Amniotic epithelial cell (primary cell): ENCODE data around the gene UVRAG.
"Not testable (repeated sequence)": the region's sequence is repeated elsewhere in the genome, so short reads cannot be mapped to it uniquely, and the experiment has no call there.

Experiments used
- DNase-seq: peaks from one replicate; pipeline ENCODE4 v3.0.0-alpha.2; 2010; ENCODE audit warnings: low read depth

UVRAG gene

DNA sequence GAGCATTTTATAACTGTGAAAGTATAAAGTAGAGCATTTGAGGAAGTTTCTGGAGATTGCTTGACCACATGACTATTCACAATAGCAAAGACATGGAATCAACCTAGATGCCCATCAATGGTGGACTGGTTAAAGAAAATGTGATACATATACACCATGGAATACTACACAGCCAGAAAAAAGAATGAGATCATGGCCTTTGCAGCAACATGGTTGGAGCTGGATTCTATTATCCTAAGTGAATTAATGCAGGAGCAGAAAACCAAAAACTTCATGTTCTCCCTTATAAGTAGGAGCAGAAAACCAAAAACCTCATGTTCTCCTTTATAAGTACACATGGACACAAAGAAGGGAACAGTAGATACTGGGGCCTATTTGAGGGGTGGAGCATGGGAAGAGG, 30.3 kb downstream of the UVRAG start:
- DNase-seq: no peak

DNA sequence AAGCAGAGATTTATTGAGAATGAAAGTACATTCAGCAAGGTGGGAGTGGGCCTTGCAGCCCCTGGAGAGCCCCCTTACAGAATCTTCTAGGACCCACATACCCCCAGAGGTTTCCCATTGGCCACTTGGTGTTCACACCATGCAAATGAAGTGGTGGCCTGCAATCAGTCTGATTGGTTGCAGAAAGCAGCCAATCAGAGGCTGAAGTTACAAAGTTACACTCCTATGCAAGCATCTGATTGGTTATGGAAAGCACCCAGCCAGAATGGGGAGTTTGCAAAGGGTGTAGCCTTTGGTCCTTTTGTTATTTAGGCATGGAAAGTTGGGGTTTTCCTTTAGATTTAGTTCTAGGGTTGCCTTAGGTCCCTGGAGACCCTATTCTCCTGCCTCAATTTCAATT, 34.9 kb downstream of the UVRAG start:
- DNase-seq: no peak

GRCh38 chr11:75850787-75851186, 35.8 kb downstream of the UVRAG start:
- DNase-seq: no peak

DNA sequence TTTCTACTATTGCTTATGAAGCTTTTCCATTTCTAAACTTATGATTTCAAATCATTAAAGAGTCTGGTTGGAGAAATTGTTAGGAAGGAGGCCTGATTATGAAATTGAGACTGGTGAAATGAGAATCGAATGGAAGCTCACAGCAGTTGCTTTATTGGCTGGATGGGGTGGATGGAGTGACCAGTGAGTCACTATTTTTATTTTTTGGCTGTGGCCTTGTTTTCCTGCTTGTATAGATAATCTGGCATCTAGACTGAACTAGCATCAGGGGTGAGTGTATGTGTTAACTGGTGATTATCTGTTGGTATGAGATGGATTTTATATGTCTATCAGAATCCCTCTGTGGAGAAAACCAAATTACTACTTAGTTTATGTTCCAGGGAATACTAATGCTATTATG, 36.2 kb downstream of the UVRAG start:
- DNase-seq: no peak

GRCh38 chr11:75852406-75853017, 37.5 kb downstream of the UVRAG start:
- peak; percentile 53 for DNase-seq

GRCh38 chr11:75853563-75853962, 38.6 kb downstream of the UVRAG start:
- not testable (repeated sequence) for DNase-seq

DNA sequence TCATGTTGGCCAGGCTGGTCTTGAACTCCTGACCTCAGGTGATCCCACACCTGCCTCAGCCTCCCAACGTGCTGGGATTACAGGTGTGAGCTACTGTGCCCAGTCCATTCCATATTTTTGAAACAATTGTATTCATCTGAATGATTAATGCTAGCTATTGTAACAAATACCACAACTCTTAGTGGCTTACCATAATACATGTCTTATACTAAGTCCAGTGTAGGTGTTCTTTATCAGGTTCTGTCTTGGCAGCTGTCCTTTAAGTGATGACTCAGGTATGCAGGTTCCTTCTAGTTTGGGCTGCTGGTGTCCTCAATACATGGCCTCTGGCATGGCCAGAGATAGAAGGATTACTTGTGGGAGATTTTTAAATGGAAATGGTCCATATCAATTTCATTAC, 39.0 kb downstream of the UVRAG start:
- no peak for DNase-seq

- no peak for DNase-seq
Observed at GRCh38 chr11:75855206-75855605, 40.2 kb downstream of the UVRAG start.

- DNase-seq: no peak
Observed at GRCh38 chr11:75856912-75857311, 41.9 kb downstream of the UVRAG start.

GRCh38 chr11:75858042-75858441, 43.0 kb downstream of the UVRAG start:
- DNase-seq: no peak

- peak; percentile 76 for DNase-seq
Observed at GRCh38 chr11:75858613-75859012, 43.6 kb downstream of the UVRAG start.

- no peak for DNase-seq
Observed at GRCh38 chr11:75859614-75860013, 44.6 kb downstream of the UVRAG start.

GRCh38 chr11:75862437-75862836, 47.4 kb downstream of the UVRAG start:
- no peak for DNase-seq

GRCh38 chr11:75867778-75868374, 52.9 kb downstream of the UVRAG start:
- peak; percentile 43 for DNase-seq

DNA sequence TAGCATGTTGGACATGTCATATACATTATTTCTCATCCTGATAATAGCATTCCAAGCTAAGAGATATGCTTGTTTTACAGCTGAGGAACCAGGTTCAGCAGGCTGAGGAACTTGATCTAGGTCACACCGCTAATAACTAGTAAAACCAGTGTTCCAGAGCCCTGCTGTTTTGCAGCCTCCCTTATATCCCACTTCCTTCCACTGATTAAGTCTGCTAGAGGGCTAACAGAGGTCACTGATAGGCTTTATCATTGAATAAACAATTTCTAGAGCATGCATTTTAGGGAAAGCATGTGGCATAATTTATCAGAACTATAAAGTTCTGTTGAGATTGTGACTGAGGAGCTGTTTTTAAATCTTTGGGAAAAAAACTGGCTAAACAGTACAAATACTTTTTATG, 54.0 kb downstream of the UVRAG start:
- DNase-seq: no peak

DNA sequence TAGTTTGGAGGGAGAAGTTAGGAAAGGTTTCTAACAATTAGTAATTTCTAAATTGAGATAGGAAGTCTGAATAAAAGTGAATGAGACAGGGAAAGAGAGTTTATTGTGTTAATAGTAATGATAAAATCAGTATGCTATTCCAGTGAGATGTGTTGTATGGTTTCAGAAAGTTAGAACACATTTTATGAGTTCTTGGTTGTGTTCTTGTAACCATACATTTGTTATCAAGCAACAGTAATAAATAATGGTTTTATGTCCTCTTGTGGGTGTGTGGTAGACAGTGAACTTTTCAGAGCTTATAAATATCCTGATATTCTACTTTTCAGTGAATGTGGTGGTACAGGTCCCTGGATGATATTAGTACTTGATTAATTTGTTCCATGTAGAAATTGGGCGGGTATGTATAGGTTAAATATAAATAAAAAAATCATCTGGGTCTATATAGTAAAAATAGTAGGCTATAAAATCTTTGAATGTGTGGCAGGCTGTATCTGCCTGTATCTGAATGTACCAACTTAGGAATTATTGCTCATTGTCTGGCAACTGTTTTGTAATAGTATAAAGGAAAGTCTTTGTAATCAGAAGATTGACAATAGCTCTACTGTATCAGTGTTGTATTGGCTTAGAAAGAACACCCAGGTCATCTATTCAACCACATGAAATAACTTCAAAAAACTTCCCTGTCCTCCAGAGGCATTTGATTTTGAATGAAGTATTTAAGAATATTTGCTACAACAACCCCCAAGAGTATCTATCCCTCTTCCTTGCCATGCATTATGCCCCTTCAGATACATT, 54.8 kb downstream of the UVRAG start:
- DNase-seq: no peak

DNA sequence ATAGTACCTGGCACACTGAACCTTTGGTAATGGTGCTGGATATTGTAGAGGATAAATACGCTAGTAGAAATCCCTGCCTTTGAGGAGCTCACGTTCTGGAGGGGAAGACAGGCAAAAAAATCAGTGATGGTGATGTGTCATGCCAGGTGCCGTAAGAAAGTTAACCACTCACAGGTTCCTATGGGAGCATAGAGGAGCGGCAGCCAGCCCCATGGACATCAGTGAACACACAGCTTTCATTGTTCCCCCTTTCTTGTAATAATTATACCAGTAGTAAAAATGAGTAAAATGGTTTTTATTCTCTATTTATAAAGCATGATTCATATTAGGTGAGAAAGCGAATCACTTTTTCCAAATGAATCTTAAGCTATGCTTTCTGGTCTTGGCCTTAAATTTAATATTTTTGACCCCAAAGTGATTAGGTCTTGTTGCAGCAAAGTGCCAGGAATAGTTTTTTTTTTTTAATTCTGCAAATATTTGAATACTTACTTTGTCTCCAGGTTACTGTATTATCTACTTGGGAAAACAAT, 57.9 kb downstream of the UVRAG start:
- DNase-seq: no peak

DNA sequence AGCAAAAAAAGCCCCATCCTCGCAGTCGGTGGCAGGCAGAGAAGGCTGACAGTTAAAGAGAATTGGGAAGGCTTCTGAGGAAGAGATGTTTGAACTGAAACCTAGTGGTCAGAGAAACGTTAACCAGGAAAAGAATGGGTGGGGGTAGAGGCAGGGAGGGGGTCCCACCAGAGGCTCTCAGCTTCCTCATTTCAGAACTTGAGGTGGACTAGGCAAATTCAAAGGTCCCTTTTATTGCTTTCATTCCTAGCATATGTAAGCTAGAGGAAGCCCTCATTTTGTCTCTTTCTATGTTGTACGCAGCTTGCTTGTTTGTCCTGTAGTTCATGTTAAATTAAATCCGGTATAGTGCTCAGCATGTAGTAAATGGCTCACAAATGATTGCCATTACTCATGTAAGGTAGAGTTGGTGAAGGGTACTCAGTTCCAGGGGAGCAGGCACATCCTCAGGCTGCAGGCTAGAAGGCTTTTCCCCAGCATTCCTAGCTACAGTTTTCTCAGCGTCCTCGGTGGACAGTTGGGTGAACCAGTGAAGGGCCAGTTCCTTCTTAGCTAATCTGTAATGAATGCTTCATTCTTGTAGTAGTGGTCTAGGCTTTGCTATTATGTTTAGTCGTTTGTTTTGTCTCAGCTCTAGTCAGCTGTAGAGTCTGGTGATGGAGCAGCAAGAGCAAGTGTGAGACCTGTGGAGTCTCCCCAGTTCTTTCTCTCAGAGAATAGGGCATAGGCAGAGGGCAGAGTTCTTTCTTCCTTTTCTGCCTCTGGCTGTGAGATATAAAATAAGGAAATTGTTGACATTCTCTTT, 58.6 kb downstream of the UVRAG start:
- DNase-seq: no peak

DNA sequence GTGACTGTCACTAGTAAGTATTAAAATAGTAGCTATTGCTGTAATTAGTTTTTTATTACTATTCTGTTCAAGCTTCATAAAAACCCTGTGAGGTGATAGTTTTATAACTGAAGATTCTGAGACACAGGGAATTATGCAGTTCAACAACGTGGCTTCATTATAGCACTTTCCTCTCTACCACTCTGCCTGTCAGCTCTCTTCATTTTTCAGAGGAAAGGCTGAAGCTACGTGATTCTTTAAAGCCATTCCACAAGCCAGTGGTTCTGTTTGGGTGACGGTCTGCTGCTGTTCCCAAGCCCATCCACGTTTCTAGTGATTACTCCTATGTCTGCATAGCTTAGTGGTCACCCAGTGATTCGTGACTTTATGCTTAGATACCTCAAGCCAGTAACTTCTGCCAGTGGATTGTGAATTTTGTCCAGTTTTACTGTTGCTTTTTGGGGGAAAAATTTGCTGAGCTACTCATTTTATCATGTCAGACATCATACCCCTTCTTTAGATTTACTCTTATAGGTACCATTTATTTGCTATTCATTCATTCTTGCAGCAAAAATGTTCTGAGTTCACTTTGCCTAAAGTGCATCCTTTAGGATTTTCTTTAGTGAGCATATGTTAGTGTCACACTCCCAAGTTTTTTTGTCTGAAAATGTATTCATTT, 59.8 kb downstream of the UVRAG start:
- no peak for DNase-seq

DNA sequence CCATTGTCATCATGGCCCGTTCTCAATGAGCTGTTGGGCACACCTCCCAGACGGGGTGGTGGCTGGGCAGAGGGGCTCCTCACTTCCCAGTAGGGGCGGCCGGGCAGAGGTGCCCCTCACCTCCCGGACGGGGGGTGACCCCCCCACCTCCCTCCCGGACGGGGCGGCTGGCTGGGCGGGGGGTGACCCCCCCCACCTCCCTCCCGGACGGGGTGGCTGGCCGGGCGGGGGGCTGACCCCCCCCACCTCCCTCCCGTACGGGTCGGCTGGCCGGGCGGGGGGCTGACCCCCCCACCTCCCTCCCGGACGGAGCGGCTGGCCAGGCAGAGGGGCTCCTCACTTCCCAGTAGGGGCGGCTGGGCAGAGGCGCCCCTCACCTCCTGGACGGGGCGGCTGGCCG, 62.3 kb downstream of the UVRAG start:
- DNase-seq: not testable (repeated sequence)

- DNase-seq: not testable (repeated sequence)
Observed at GRCh38 chr11:75877931-75878330, 62.9 kb downstream of the UVRAG start.

GRCh38 chr11:75878933-75879332, 63.9 kb downstream of the UVRAG start:
- DNase-seq: no peak
